ENCODE results near the gene NUDCD3.
A peak's percentile ranks its signal among the peaks of the same experiment; 100 is the strongest.

Gene NUDCD3

GRCh38 chr7:44415510-44415909 lies 74.9 kb downstream of the NUDCD3 start:
- H3K27me3 ChIP-seq = no peaks in the 10 kb centered on the region
- H3K36me3 ChIP-seq = peaks cover 6 to 27% (median 26%) of the 10 kb centered on the region in 3 donors
- DNase-seq = no peak
- no peak overlapping the region for H3K27ac ChIP-seq
- H3K9me3 ChIP-seq = no peaks in the 10 kb centered on the region
- TF ChIP-seq CTCF (IDR thresholded peaks at IDR 0.05) = no peak
- H3K4me3 ChIP-seq = no peak overlapping the region
- no peaks in the 10 kb centered on the region for H3K4me1 ChIP-seq
- intact Hi-C loops (cut with DNase I; ENCODE audit: low total_unique reads) = no loop called here

DNA sequence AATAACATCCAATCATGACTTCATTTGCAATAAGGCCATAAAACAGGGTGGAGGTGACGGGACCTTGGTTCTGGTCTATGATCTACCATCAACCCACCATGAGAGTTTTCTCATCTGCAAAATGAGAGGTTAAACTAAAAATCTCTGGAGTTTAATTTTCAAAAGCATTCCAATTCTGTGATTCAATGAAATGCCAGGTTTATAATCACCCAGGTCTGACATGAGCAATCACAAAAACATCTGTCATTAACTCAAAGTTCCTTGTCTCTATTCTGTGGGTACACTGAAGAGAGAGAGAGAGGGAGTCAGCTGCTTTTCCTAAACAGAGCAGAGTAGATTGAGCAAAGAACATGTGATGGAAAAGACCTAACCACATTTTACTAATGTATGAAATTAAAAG lies 75.4 kb downstream of the NUDCD3 start:
- H3K4me3 ChIP-seq = no peak overlapping the region
- intact Hi-C loops (cut with DNase I; ENCODE audit: low total_unique reads) = no loop called here
- no peaks in the 10 kb centered on the region for H3K4me1 ChIP-seq
- no peak overlapping the region for H3K27ac ChIP-seq
- no peak for TF ChIP-seq CTCF (IDR thresholded peaks at IDR 0.05)
- DNase-seq = no peak
- no peaks in the 10 kb centered on the region for H3K27me3 ChIP-seq
- no peaks in the 10 kb centered on the region for H3K9me3 ChIP-seq
- peaks cover 6 to 27% (median 27%) of the 10 kb centered on the region in 3 donors for H3K36me3 ChIP-seq

DNA sequence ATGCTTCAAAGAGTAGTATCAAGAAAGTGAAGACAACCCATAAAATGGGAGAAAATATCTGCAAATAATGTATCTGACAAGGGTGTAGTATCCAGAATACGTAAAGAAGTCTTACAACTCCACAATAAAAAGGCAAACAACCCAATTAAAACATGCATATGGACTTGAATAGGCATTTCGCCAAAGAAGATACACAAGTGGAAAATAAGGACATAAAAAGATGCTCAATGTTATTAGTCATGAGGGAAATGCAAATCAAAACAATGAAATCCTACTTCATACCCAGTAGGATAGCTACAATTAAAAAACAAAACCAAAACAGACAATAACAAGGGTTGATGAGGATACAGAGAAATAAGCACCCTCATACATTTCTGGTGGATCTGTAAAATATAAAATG lies 79.2 kb downstream of the NUDCD3 start:
- intact Hi-C loops (cut with DNase I; ENCODE audit: low total_unique reads) = no loop called here
- TF ChIP-seq CTCF (IDR thresholded peaks at IDR 0.05) = no peak
- Histone ChIP-seq H3K9me3 (no peaks in the 10 kb centered on the region), H3K27ac (no peak overlapping the region), H3K27me3 (no peaks in the 10 kb centered on the region), H3K36me3 (peaks cover 0 to 10% (median 7%) of the 10 kb centered on the region in 3 donors), H3K4me1 (peaks cover 0 to 21% (median 7%) of the 10 kb centered on the region in 4 donors), H3K4me3 (no peak overlapping the region)
- DNase-seq = no peak

DNA sequence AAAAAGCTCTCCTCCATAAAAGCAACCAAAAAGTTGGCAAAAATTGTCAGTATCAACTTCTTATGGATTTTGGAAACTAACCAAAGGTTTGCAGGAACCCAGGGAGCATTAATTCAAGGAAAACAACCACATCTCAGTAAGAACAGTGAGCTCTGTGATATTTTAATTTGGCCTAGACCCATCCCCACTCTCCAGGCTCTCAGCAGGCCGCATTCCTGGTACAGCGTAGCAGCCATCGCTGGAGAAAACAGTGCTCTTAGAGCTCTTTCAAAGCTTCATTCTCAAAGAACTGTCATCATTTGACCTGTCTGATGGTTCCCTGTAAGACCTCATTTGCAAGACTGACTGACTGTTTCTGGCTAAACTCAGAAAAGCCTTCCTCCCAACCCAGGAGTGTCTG lies 81.9 kb downstream of the NUDCD3 start:
- Histone ChIP-seq H3K27ac (peak overlapping the region; percentile 24 to 41), H3K27me3 (no peaks in the 10 kb centered on the region), H3K4me1 (peaks cover 0 to 21% (median 7%) of the 10 kb centered on the region in 4 donors), H3K9me3 (no peaks in the 10 kb centered on the region), H3K4me3 (no peak overlapping the region), H3K36me3 (peaks cover 3 to 24% (median 17%) of the 10 kb centered on the region in 3 donors)
- intact Hi-C loops (cut with DNase I; ENCODE audit: low total_unique reads) = no loop called here
- DNase-seq = no peak
- no peak for TF ChIP-seq CTCF (IDR thresholded peaks at IDR 0.05)

DNA sequence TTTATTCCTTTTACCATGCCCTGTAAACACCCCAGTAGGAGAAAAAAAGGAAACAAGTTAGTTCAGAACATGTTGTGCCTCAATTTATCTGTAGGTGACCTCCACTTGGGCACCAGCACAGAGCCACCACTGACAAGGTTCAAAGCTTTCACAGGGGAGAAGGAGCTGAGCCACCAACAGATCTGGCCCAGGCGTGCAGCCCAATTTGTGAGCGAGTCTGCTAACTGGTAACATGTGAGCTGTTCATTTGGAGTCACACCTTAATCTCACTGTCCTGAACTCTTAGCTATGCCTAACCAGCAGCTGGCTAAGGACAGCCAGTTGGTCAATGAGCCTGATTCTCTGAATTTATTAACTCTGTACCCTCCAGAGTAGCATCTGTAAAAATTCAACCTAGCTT lies 86.7 kb downstream of the NUDCD3 start:
- Histone ChIP-seq H3K4me1 (peaks cover 0 to 11% (median 4%) of the 10 kb centered on the region in 4 donors), H3K4me3 (no peak overlapping the region), H3K36me3 (peaks cover 14 to 53% (median 32%) of the 10 kb centered on the region in 3 donors), H3K27ac (no peak overlapping the region), H3K27me3 (no peaks in the 10 kb centered on the region), H3K9me3 (no peaks in the 10 kb centered on the region)
- no peak for TF ChIP-seq CTCF (IDR thresholded peaks at IDR 0.05)
- DNase-seq = no peak
- intact Hi-C loops (cut with DNase I; ENCODE audit: low total_unique reads) = no loop called here

DNA sequence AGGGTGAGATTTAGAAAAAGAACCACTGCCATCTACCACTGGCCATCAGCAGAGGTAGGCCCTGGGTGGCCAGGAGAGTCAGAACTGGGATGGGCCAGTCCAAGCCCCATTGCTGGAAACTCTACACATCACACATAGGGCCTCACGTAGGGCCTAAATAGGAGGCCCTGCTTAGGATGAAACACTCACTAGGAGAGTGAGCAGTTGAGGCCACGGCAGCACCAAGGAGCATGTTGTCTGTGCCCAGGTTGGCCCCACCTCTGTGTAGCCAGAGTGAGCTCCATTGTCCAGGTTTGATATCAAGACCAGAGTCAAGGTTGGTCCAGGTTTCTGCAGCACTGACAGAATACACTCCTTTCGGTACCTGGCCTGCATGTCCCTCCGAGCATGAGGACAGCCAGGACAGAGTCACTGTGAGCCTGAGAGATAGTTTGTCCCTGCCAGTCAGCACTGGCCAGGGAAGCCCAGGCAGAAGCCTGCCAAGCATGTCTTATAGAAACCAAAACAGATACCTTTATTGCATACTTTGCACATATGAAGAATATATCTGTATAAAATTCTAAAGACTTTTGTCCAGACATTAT lies 87.2 kb downstream of the NUDCD3 start:
- H3K27ac ChIP-seq = no peak overlapping the region
- no peaks in the 10 kb centered on the region for H3K27me3 ChIP-seq
- no peak for DNase-seq

More for the DNA sequence above, 87.2 kb downstream of the NUDCD3 start:
- H3K9me3 ChIP-seq = no peaks in the 10 kb centered on the region
- intact Hi-C loops (cut with DNase I; ENCODE audit: low total_unique reads) = no loop called here
- peaks cover 14 to 58% (median 35%) of the 10 kb centered on the region in 3 donors for H3K36me3 ChIP-seq
- peaks cover 0 to 6% (median 2%) of the 10 kb centered on the region in 4 donors for H3K4me1 ChIP-seq
- no peak overlapping the region for H3K4me3 ChIP-seq
- TF ChIP-seq CTCF (IDR thresholded peaks at IDR 0.05) = no peak

All from tibial artery (tissue), 4 donors.